OCI-LY7 (cell line): ENCODE results near the gene SLC25A25. TPM values are rescaled to one million over a fixed set of nuclear protein-coding genes. Genes with fewer than 3 reads are reported as not detected.

Source experiments
- BruUV-seq: library from RNA; stranded (reverse); fragments of 400-500 nt; replicated peaks from 2 replicates; lab custom pipeline; 2021; lab: Mats Ljungman, UMichigan
- CTCF ChIA-PET: fragments of 300-600 bp; sonication (Branson Sonifier 250); formaldehyde crosslinking; loops from one replicate; lab custom pipeline; 2022; ENCODE audit warnings: antibody characterized with exemption; ENCODE audit not compliant: unreplicated experiment; lab: Charles Lee
- POLR2A ChIA-PET: fragments of 300-600 bp; sonication (Branson Sonifier 250); formaldehyde crosslinking; loops from one replicate; lab custom pipeline; 2022; ENCODE audit warnings: antibody characterized with exemption; lab: Charles Lee
- DNase-seq: peaks from one replicate; pipeline ENCODE4 v3.0.0-alpha.2; 2015; ENCODE audit warnings: low spot score
- H2AFZ ChIP-seq: fragments of 200-600 bp; sonication (generic), shearing (Covaris generic); 2 replicates; pipeline ENCODE4 v1.6.1; 2014; ENCODE audit warnings: mild to moderate bottlenecking, antibody characterized with exemption, low read length, moderate library complexity
- H3K27ac ChIP-seq: fragments of 200-600 bp; sonication (generic); 2 replicates; pipeline ENCODE4 v1.5.1; 2014; ENCODE audit warnings: mixed run types, low read depth, mild to moderate bottlenecking, moderate library complexity, low read length, inconsistent platforms; ENCODE audit not compliant: poor library complexity, severe bottlenecking
- H3K36me3 ChIP-seq: fragments of 200-600 bp; sonication (generic); 2 replicates; pipeline ENCODE4 v1.6.1; 2014; ENCODE audit warnings: mild to moderate bottlenecking, antibody characterized with exemption, low read length, moderate library complexity, mixed read lengths; ENCODE audit not compliant: insufficient read depth
- H3K4me1 ChIP-seq: fragments of 200-600 bp; sonication (generic); 2 replicates; pipeline ENCODE4 v1.5.1; 2014; ENCODE audit warnings: mild to moderate bottlenecking, low read length; ENCODE audit not compliant: insufficient read depth, poor library complexity, severe bottlenecking
- H3K4me2 ChIP-seq: fragments of 200-600 bp; sonication (generic); 2 replicates; pipeline ENCODE4 v1.6.1; 2014; ENCODE audit warnings: mild to moderate bottlenecking, low read length
- H3K4me3 ChIP-seq: fragments of 200-600 bp; sonication (generic); 2 replicates; pipeline ENCODE4 v1.5.1; 2014; ENCODE audit warnings: mild to moderate bottlenecking, low read depth, low read length; ENCODE audit not compliant: poor library complexity, severe bottlenecking
- H3K79me2 ChIP-seq: fragments of 200-600 bp; sonication (generic); 2 replicates; pipeline ENCODE4 v1.6.1; 2016; ENCODE audit warnings: low read depth, mild to moderate bottlenecking, low read length, moderate library complexity, mixed read lengths; ENCODE audit not compliant: insufficient read depth
- H3K9me2 ChIP-seq: fragments of 200-600 bp; sonication (generic); 2 replicates; pipeline ENCODE4 v1.6.1; 2016; ENCODE audit warnings: mild to moderate bottlenecking, low read length, mixed read lengths; ENCODE audit not compliant: insufficient read depth
- H3K9me3 ChIP-seq: fragments of 200-600 bp; sonication (generic); 2 replicates; pipeline ENCODE4 v1.6.1; 2014; ENCODE audit warnings: mild to moderate bottlenecking, mixed run types, low read length, mixed read lengths
- H4K20me1 ChIP-seq: fragments of 200-600 bp; sonication (generic); 2 replicates; pipeline ENCODE4 v1.6.1; 2014; ENCODE audit warnings: mild to moderate bottlenecking, antibody characterized with exemption, low read length, moderate library complexity, mixed read lengths; ENCODE audit not compliant: insufficient read depth
- EZH2phosphoT487 ChIP-seq: fragments of 200-600 bp; sonication (generic); IDR thresholded peaks from 2 replicates; pipeline ENCODE4 v1.6.1; 2018; ENCODE audit warnings: low read depth, borderline replicate concordance, mild to moderate bottlenecking, mixed run types, antibody characterized with exemption, low read length, moderate library complexity, mixed read lengths
- intact Hi-C: fragments of 100-400 bp; cut with micrococcal nuclease; formaldehyde crosslinking; loops from one replicate; pipeline ENCODE4 v1.10.0; 2022; ENCODE audit not compliant: unreplicated experiment
- total RNA-seq, 2 experiments: library from RNA; depleted of rRNA in 1 of 2; stranded (reverse); fragments of >200 nt in 1 of 2; shearing (Covaris generic) in 1 of 2; gene quantifications; 2 replicates each; pipeline ENCODE4 v1.2.3, GENCODE V29; 2014 to 2022
- TF ChIP-seq, protein P1 (sequence below): fragments of 200-600 bp; sonication (generic); conservative IDR thresholded peaks from 2 replicates; pipeline ENCODE4 v1.5.1; 2014; ENCODE audit warnings: mild to moderate bottlenecking, antibody characterized with exemption, low read length, moderate library complexity, mixed read lengths

SLC25A25 gene
- total RNA-seq, 2 experiments from 2014 or later = 17.6 to 21.4 TPM

DNA sequence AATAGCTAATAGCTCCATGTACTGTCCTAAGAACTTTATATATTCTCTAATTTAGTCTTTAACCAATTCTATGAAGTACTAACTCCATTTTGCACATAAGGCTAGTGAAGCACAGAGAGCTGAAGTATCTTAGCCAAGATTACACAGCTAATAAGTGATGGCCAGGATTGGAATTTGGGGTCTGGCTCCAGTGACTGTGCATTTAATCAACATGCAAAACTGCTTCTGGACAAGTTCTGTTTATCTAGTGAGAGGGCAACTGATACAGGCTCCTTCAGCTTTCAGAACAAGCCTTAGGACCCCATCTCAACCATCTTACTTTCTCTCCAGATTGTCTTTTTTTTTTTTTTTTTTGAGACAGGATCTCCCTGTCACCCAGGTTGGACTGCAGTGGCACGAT lies 21.3 kb downstream of the SLC25A25 start:
- ChIA-PET POLR2A (interaction anchor here (1.7 kb wide), 1 partner anchor 11 kb away, joined by 5 read pairs; no protein-coding TSS in a partner anchor), CTCF (no interaction called here)
- Histone ChIP-seq H4K20me1 (peaks cover 5% of the 10 kb centered on the region), H3K79me2 (peaks cover 70% of the 10 kb centered on the region), H2AFZ (no peak overlapping the region), H3K9me3 (no peaks in the 10 kb centered on the region), H3K27ac (no peak overlapping the region), H3K4me2 (no peak overlapping the region), H3K4me3 (no peak overlapping the region), H3K9me2 (no peaks in the 10 kb centered on the region), H3K4me1 (peaks cover 19% of the 10 kb centered on the region), H3K36me3 (peaks cover 48% of the 10 kb centered on the region)
- TF ChIP-seq, protein P1, sequence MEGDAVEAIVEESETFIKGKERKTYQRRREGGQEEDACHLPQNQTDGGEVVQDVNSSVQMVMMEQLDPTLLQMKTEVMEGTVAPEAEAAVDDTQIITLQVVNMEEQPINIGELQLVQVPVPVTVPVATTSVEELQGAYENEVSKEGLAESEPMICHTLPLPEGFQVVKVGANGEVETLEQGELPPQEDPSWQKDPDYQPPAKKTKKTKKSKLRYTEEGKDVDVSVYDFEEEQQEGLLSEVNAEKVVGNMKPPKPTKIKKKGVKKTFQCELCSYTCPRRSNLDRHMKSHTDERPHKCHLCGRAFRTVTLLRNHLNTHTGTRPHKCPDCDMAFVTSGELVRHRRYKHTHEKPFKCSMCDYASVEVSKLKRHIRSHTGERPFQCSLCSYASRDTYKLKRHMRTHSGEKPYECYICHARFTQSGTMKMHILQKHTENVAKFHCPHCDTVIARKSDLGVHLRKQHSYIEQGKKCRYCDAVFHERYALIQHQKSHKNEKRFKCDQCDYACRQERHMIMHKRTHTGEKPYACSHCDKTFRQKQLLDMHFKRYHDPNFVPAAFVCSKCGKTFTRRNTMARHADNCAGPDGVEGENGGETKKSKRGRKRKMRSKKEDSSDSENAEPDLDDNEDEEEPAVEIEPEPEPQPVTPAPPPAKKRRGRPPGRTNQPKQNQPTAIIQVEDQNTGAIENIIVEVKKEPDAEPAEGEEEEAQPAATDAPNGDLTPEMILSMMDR = no peak
- TF ChIP-seq EZH2phosphoT487 = no peak
- no TSS peak for BruUV-seq
- DNase-seq = no peak
- intact Hi-C loops = no loop called here

DNA sequence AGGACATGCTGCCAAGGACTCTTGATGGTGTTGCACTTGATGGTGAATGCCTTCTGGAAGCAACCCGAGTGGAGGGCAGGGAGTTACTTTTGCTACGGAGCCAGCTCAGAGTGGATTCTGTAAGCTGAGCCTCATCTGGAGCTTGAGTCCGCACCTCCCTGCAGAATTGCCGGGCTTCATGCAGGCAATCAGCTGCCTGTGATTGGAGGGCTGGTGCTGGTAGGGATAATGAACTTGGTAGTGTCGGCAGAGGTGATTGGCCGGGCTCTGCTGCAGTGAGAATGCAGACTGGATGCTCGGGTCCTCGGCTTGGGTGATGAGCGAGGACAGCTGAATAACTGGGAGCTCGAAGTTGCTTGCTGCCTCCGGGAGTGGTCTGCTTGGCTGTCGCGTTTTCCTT lies 23.1 kb downstream of the SLC25A25 start:
- intact Hi-C loops = no loop called here
- no peaks in the 10 kb centered on the region for H3K9me2 ChIP-seq
- POLR2A ChIA-PET = interaction anchor here (0.7 kb wide), 2 partner anchors 9 to 76 kb away, joined by 3 to 4 read pairs; no protein-coding TSS in a partner anchor
- peaks cover 23% of the 10 kb centered on the region for H3K4me1 ChIP-seq
- no TSS peak for BruUV-seq
- no peak overlapping the region for H3K27ac ChIP-seq
- H4K20me1 ChIP-seq = peaks cover 5% of the 10 kb centered on the region
- H3K9me3 ChIP-seq = no peaks in the 10 kb centered on the region
- H2AFZ ChIP-seq = no peak overlapping the region
- peaks cover 71% of the 10 kb centered on the region for H3K79me2 ChIP-seq
- CTCF ChIA-PET = interaction anchor here (0.6 kb wide), 1 partner anchor 330 kb away, joined by 6 read pairs; the partner anchor contains the start of gene CERCAM
- H3K4me2 ChIP-seq = no peak overlapping the region
- DNase-seq = no peak
- H3K36me3 ChIP-seq = peaks cover 44% of the 10 kb centered on the region
- H3K4me3 ChIP-seq = no peak overlapping the region
- TF ChIP-seq, protein P1 = no peak
- TF ChIP-seq EZH2phosphoT487 = no peak

DNA sequence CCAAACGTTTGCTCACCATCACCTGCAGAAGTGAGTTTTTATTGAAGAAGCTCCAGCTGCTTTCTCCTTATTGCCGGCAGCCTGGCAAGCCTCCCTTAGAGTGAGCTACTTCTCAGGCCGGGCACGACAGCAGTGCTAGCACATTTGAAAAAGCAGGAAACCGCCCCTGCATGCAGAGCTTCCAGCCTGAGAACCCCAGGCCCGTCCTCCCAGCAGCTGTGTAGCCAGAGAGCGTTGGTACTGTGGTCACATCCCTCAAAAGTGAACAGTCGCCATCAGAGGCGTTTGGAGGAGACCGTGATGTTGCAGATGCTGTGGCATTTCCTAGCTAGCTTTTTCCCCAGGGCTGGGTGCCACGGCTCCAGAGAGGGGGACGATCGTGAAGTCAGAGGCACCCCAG lies 23.5 kb downstream of the SLC25A25 start:
- CTCF ChIA-PET = interaction anchor here (0.6 kb wide), 1 partner anchor 329 kb away, joined by 6 read pairs; the partner anchor contains the start of gene CERCAM
- Histone ChIP-seq H2AFZ (no peak overlapping the region), H3K9me3 (no peaks in the 10 kb centered on the region), H4K20me1 (peaks cover 5% of the 10 kb centered on the region), H3K4me1 (peaks cover 23% of the 10 kb centered on the region), H3K4me2 (no peak overlapping the region), H3K27ac (no peak overlapping the region), H3K4me3 (no peak overlapping the region), H3K79me2 (peaks cover 70% of the 10 kb centered on the region), H3K36me3 (peaks cover 43% of the 10 kb centered on the region), H3K9me2 (no peaks in the 10 kb centered on the region)
- intact Hi-C loops = no loop called here
- TF ChIP-seq, protein P1 = no peak
- no TSS peak for BruUV-seq
- DNase-seq = no peak
- POLR2A ChIA-PET = interaction anchor here (0.7 kb wide), 2 partner anchors 10 to 76 kb away, joined by 3 to 4 read pairs; no protein-coding TSS in a partner anchor
